ENCODE results near the gene DCUN1D5. TPM values are rescaled to one million over a fixed set of nuclear protein-coding genes. Genes with fewer than 3 reads are reported as not detected.

The DCUN1D5 gene
- polyA plus RNA-seq: 160 and 235 TPM in 2 replicates

GRCh38 chr11:103091801-103092524, at the start of gene DCUN1D5:
Gene DCUN1D5, minus strand, starts transcription at chr11:103092160. Its CDS starts 288 bp downstream, at chr11:103091872.

GRCh38 chr11:103108933-103109817, 17.2 kb upstream of the DCUN1D5 start, which contains the start of gene DYNC2H1:
Gene DYNC2H1, plus strand, starts transcription at chr11:103109426. Its CDS starts 149 bp downstream, at chr11:103109575.

Other genes with a start within 250 kb of the DCUN1D5 start
- gene MMP3, start 248.6 kb downstream of the DCUN1D5 start, polyA plus RNA-seq: not detected in 2 replicates
- not detected in 2 replicates for gene MMP12, start 217.2 kb downstream of the DCUN1D5 start, polyA plus RNA-seq
- not detected in 2 replicates for gene MMP13, start 136.4 kb downstream of the DCUN1D5 start, polyA plus RNA-seq
- 16.5 and 19.0 TPM in 2 replicates for gene DYNC2H1, start 17.3 kb upstream of the DCUN1D5 start, polyA plus RNA-seq

Measured in Purkinje cell (primary cell).